Peyer's patch (tissue), 4 donors: ENCODE data around the gene ACOT6. TPM values are rescaled to one million over a fixed set of nuclear protein-coding genes. Genes with fewer than 3 reads are reported as not detected.
"Not testable (repeated sequence)": the region's sequence is repeated elsewhere in the genome, so short reads cannot be mapped to it uniquely, and the experiment has no call there.

Source experiments
- DNase-seq, 3 donors: peaks; one replicate each; pipeline ENCODE4 v3.0.0-alpha.2; 2017 to 2019
- H3K27ac ChIP-seq, 4 donors: fragments of 200-600 bp; sonication (generic); one replicate each; pipeline ENCODE4 v1.5.1; 2016 to 2019
- H3K27me3 ChIP-seq, 2 donors: fragments of 200-600 bp; sonication (generic); one replicate each; pipeline ENCODE4 v1.5.1; 2019
- H3K36me3 ChIP-seq, 3 donors: fragments of 200-600 bp; sonication (generic); one replicate each; pipeline ENCODE4 v1.5.1; 2016 to 2019
- H3K4me1 ChIP-seq, 4 donors: fragments of 200-600 bp; sonication (generic); one replicate each; pipeline ENCODE4 v1.5.1; 2016 to 2019
- H3K4me3 ChIP-seq, 4 donors: fragments of 200-600 bp; sonication (generic); 1 replicate in 3 of 4; 2 replicates in 1 of 4; pipeline ENCODE4 v1.5.1; 2016 to 2019; ENCODE audit warnings: mild to moderate bottlenecking in 1 of 4
- H3K9me3 ChIP-seq, 4 donors: fragments of 200-600 bp; sonication (generic); one replicate each; pipeline ENCODE4 v1.5.1; 2016 to 2019; ENCODE audit warnings: mild to moderate bottlenecking in 1 of 4
- CTCF ChIP-seq, 6 experiments: fragments of 450-650 bp in 4 of 6; fragments of 200-600 bp in 2 of 6; sonication (generic) in 1 of 6; IDR thresholded peaks; one replicate each; pipeline ENCODE4 v1.5.1; 2017 to 2019; ENCODE audit warnings: antibody characterized with exemption in 6 of 6, mild to moderate bottlenecking in 3 of 6, moderate library complexity in 1 of 6
- POLR2A ChIP-seq, 2 donors: fragments of 450-650 bp; IDR thresholded peaks; one replicate each; pipeline ENCODE4 v1.5.1; 2017; ENCODE audit warnings: antibody characterized with exemption in 2 of 2, mild to moderate bottlenecking in 2 of 2, moderate library complexity in 2 of 2
- total RNA-seq, 4 donors: library from RNA; depleted of rRNA; stranded (reverse); fragments of >200 nt; gene quantifications; one replicate each; pipeline ENCODE4 v1.1.0, GENCODE V29; 2016

ACOT6 gene
- total RNA-seq, 4 donors from 2014 or later = not detected

- DNase-seq = peak; percentile 70 to 90 (median 76)
- Histone ChIP-seq H3K4me3 (peak within 1 kb of the TSS; percentile 58 to 69 (median 61)), H3K27ac (peak within 1 kb of the TSS; percentile 89 to 93 (median 92))
- H3K36me3 ChIP-seq, H3K27me3 ChIP-seq, H3K4me1 ChIP-seq, H3K9me3 ChIP-seq: not testable (repeated sequence)
- TF ChIP-seq CTCF (IDR thresholded peaks at IDR 0.05) (peak in 2 of 6 experiments; percentile 28 to 36), POLR2A (IDR thresholded peaks at IDR 0.05) (peak; percentile 56 to 64)
Observed at GRCh38 chr14:73569185-73569958, 42.9 kb upstream of the ACOT6 start, which contains the start of gene ACOT2. Gene ACOT2, plus strand, starts transcription at chr14:73569213. Its CDS starts 28 bp downstream, at chr14:73569241.

DNA sequence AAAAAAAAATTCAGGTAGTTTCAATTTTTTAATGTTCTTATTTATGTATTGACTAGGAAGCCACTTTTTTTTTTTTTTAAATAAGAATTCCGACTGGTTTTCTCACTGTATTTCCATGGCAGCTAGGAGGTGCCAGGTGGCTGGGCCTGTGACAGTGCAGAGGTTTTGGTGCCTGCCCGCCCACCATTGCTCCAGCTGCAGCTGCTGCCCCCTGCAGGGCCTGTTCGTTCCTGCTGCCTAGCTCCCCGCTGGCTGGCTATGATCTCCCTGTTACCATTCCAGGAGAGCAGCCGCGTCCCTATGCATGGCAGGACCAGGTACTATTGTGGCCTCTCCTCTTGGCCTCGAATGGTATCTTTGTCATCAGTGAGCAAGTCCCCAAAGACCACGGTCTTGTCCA lies 41.4 kb upstream of the ACOT6 start:
- peak in 5 of 6 experiments; percentile 35 to 71 (median 53) for TF ChIP-seq CTCF (IDR thresholded peaks at IDR 0.05)
- not testable (repeated sequence) for H3K9me3 ChIP-seq, H3K27ac ChIP-seq, H3K27me3 ChIP-seq, H3K36me3 ChIP-seq, H3K4me3 ChIP-seq, H3K4me1 ChIP-seq
- DNase-seq = peak in 2 of 3 donors; percentile 46 to 84

- H3K4me1 ChIP-seq, H3K27ac ChIP-seq, H3K9me3 ChIP-seq, H3K36me3 ChIP-seq, DNase-seq, H3K27me3 ChIP-seq, H3K4me3 ChIP-seq: not testable (repeated sequence)
Observed at GRCh38 chr14:73573034-73573433, 39.3 kb upstream of the ACOT6 start.

DNA sequence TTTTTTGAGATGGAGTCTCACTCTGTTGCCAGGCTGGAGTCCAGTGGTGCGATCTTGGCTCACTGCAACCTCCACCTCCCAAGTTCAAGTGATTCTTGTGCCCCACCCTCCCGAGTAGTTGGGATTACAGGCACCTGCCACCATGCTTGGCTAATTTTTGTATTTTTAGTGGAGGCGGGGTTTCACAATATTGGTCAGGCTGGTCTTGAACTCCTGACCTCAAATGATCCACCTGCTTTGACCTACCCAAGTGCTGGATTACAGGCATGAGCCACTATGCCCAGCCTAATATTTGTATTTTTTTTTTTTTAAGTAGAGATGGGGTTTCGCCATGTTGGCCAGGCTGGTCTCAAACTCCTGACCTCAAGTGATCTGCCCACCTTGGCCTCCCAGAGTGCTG lies 38.6 kb upstream of the ACOT6 start:
- not testable (repeated sequence) for H3K4me3 ChIP-seq, H3K9me3 ChIP-seq, DNase-seq

DNA sequence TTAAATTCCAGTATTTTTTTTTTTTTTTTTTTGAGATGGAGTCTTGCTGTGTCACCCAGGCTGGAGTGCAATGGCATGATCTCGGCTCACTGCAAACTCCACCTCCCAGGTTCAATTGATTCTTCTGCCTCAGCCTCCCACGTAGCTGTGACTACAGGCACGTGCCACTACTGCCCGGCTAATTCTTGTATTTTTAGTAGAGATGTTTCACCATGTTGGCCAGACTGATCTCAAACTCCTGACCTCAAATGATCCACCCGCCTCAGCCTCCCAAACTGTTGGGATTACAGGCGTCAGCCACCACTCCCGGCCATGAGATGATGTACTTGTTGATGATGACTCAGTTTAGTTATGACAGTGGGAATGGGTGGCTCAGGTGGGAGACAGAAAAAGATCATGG lies 38.1 kb upstream of the ACOT6 start:
- DNase-seq, H3K9me3 ChIP-seq, H3K4me1 ChIP-seq, H3K27me3 ChIP-seq, H3K4me3 ChIP-seq, H3K36me3 ChIP-seq, H3K27ac ChIP-seq: not testable (repeated sequence)

More for the DNA sequence above, 38.6 kb upstream of the ACOT6 start:
- H3K27ac ChIP-seq, H3K36me3 ChIP-seq, H3K4me1 ChIP-seq, H3K27me3 ChIP-seq: not testable (repeated sequence)

DNA sequence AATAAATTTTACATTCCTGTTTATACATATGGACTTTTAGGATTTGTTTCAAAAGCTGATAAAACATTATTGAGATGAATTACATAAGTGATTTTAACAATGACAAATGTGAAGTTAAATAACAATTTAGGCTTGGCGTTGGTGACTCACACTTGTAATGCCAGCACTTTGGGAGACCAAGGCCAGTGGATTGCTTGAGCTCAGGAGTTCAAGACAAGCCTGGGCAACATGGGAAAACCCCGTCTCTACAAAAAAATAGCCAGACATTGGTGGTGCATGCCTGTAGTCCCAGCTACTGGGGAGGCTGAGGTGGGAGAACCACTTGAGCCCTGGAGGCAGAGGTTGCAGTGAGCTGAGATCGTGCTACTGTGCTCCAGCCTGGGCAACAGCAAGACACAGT lies 35.9 kb upstream of the ACOT6 start:
- Histone ChIP-seq H3K9me3 (no peaks in the 10 kb centered on the region), H3K4me1 (no peaks in the 10 kb centered on the region), H3K27ac (no peak overlapping the region), H3K4me3 (no peak overlapping the region), H3K27me3 (no peaks in the 10 kb centered on the region), H3K36me3 (no peaks in the 10 kb centered on the region)
- TF ChIP-seq POLR2A (IDR thresholded peaks at IDR 0.05) (no peak), CTCF (IDR thresholded peaks at IDR 0.05) (no peak)
- no peak for DNase-seq

DNA sequence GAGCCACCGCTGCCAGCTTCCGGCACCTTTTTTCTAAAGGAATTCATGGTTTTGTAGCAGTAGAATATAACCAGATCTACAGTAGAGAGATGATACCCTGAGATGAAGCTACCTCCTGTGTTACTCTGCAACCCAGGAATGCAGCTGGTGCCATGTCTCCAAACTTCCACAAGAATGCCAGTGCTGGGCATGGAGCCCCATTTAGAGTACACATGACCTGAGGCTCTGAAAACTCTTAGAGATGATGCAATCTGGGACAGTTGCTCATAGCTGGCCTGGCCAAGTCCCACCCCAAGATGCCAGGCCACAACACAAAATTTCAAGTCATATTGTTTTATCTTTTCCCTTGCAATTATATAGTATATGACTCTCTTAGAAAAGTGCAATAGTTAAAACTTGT lies 35.1 kb upstream of the ACOT6 start:
- H3K36me3 ChIP-seq, H3K9me3 ChIP-seq, H3K27me3 ChIP-seq, H3K4me1 ChIP-seq, H3K4me3 ChIP-seq, DNase-seq, H3K27ac ChIP-seq: not testable (repeated sequence)

- not testable (repeated sequence) for H3K4me3 ChIP-seq, H3K4me1 ChIP-seq, H3K9me3 ChIP-seq, H3K27me3 ChIP-seq, DNase-seq, H3K36me3 ChIP-seq, H3K27ac ChIP-seq
Observed at GRCh38 chr14:73582102-73582979, 30.0 kb upstream of the ACOT6 start.
